ENCODE measurements around the gene SLAMF1. TPM values are rescaled to one million over a fixed set of nuclear protein-coding genes. Genes with fewer than 3 reads are reported as not detected.

SLAMF1 gene
- total and polyA plus RNA-seq, 4 donors: 0.09 to 1.1 (median 0.17) TPM

GRCh38 chr1:160636076-160636475, 10.8 kb downstream of the SLAMF1 start:
- Histone ChIP-seq H3K4me3 (ENCODE audit: low read depth in 1 of 3, low read length in 3 of 3) (no peak overlapping the region), H3K9ac (ENCODE audit: low read depth in 1 of 2, low read length in 2 of 2) (no peak overlapping the region), H3K36me3 (ENCODE audit: control insufficient read depth in 4 of 4, insufficient read depth in 3 of 4, low read depth in 1 of 4, low read length in 3 of 4) (no peaks in the 10 kb centered on the region), H3K4me1 (ENCODE audit: control insufficient read depth in 4 of 4, insufficient read depth in 4 of 4, low read length in 3 of 4) (peaks cover 7 to 20% (median 20%) of the 10 kb centered on the region in 4 donors), H3K27me3 (ENCODE audit: control insufficient read depth in 4 of 4, insufficient read depth in 4 of 4, low read length in 3 of 4) (no peaks in the 10 kb centered on the region), H3K9me3 (ENCODE audit: control insufficient read depth in 4 of 4, low read length in 3 of 4) (no peaks in the 10 kb centered on the region), H3K27ac (ENCODE audit: low read depth in 1 of 2, low read length in 2 of 2) (no peak overlapping the region)
- no peak for DNase-seq (ENCODE audit: low spot score)
- no peak for TF ChIP-seq TAF1 (conservative IDR thresholded peaks at IDR 0.05)
- WGBS: 87% methylated on average over 4 of the region's 4 CpGs

DNA sequence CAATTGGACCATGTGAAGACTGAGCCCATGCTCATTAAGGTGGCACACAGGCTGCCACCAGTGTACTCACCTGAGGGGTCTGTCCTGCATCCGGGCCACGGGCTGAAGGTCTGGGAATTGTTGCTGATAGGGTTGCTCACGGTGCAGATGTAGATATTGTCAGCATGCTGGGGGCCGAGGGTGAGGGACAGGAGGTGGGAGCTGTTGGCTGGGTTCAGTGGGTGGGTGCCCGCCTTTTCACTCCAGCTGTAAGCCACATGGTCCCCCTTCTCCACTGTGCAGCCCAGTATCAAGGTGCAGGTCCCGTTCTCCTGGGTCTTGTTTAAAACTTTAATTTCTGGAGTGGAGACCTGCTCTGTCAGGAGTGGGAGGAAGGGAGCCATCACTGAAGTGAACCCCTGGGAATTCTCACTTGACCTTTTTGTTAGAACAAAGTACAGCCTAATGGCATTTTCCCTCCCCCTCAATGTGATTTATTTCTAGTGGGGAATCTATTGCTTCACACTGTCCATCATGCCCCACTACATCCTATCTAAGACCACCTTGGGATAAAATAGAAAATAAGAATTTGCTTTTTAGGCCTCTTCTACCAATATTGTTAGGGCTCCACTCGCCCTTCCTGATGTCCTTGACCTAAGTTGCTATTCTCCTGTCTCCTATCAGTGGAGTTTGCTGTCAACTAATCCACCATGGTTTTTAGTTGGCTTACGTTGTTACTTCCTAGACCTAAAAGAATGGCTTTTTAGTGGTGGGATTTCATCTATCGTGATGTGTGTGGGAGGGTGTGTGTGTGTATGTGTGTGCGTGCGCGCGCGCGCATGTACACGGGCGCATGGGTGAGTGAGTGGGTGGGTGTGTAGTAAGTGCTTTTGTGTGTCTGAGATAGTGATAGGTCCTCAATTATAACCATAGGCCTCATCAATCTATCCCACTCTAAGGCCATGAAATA, 12.0 kb downstream of the SLAMF1 start:
- no peak for DNase-seq (ENCODE audit: low spot score)
- 94% methylated on average over 17 of the region's 17 CpGs for WGBS
- no peak overlapping the region for H3K4me3 ChIP-seq (ENCODE audit: low read depth in 1 of 3, low read length in 3 of 3)
- no peak overlapping the region for H3K9ac ChIP-seq (ENCODE audit: low read depth in 1 of 2, low read length in 2 of 2)
- no peaks in the 10 kb centered on the region for H3K9me3 ChIP-seq (ENCODE audit: control insufficient read depth in 4 of 4, low read length in 3 of 4)
- peaks cover 7 to 20% (median 19%) of the 10 kb centered on the region in 4 donors for H3K4me1 ChIP-seq (ENCODE audit: control insufficient read depth in 4 of 4, insufficient read depth in 4 of 4, low read length in 3 of 4)
- H3K27ac ChIP-seq (ENCODE audit: low read depth in 1 of 2, low read length in 2 of 2): no peak overlapping the region
- TF ChIP-seq JUND (IDR thresholded peaks at IDR 0.05) (no peak), NR2F2 (IDR thresholded peaks at IDR 0.05) (no peak), RXRA (IDR thresholded peaks at IDR 0.05) (no peak), EGR1 (IDR thresholded peaks at IDR 0.05; ENCODE audit: low read depth in 2 of 2) (no peak), SP1 (IDR thresholded peaks at IDR 0.05) (no peak), TAF1 (conservative IDR thresholded peaks at IDR 0.05) (no peak), HNF4G (IDR thresholded peaks at IDR 0.05) (no peak)
- TF ChIP-seq, protein P1, sequence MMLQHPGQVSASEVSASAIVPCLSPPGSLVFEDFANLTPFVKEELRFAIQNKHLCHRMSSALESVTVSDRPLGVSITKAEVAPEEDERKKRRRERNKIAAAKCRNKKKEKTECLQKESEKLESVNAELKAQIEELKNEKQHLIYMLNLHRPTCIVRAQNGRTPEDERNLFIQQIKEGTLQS (IDR thresholded peaks at IDR 0.05): no peak
- no peaks in the 10 kb centered on the region for H3K36me3 ChIP-seq (ENCODE audit: control insufficient read depth in 4 of 4, insufficient read depth in 3 of 4, low read depth in 1 of 4, low read length in 3 of 4)
- no peaks in the 10 kb centered on the region for H3K27me3 ChIP-seq (ENCODE audit: control insufficient read depth in 4 of 4, insufficient read depth in 4 of 4, low read length in 3 of 4)

DNA sequence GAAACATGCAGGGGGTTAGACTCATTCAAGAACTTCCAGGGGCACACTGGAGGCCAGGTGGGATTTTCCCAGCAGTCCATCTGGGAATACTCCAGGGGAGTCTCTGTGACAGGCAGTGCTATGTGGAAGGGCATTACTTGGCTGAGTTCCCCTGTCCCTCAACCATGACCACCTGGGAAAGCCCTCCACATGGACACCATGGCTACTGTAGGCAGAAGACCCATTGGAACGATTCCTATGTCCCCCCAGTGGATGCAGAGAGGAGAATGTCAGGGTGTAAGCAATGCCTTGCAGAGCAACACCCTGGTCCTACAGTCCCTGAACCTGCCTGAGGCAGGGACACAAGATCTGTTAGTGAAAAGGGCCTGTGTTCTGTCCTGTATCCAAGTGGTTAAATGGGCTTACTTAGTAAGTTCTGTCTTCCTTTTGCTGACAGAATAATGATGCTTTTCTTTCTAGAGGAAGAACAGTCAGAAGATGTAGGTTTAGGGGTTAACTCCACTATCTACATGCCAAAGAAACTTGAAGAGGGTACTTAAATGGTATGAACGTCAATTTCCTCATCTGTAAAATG, 13.4 kb downstream of the SLAMF1 start:
- no peak for DNase-seq (ENCODE audit: low spot score)
- no peaks in the 10 kb centered on the region for H3K9me3 ChIP-seq (ENCODE audit: control insufficient read depth in 4 of 4, low read length in 3 of 4)
- no peak overlapping the region for H3K9ac ChIP-seq (ENCODE audit: low read depth in 1 of 2, low read length in 2 of 2)
- H3K27ac ChIP-seq (ENCODE audit: low read depth in 1 of 2, low read length in 2 of 2): no peak overlapping the region
- TF ChIP-seq HNF4A (conservative IDR thresholded peaks at IDR 0.05): no peak
- TF ChIP-seq HNF4G (IDR thresholded peaks at IDR 0.05): no peak
- TF ChIP-seq RXRA (IDR thresholded peaks at IDR 0.05): no peak
- TF ChIP-seq YY1 (IDR thresholded peaks at IDR 0.05): no peak
- 67% methylated on average over 2 of the region's 2 CpGs for WGBS
- no peaks in the 10 kb centered on the region for H3K27me3 ChIP-seq (ENCODE audit: control insufficient read depth in 4 of 4, insufficient read depth in 4 of 4, low read length in 3 of 4)
- H3K36me3 ChIP-seq (ENCODE audit: control insufficient read depth in 4 of 4, insufficient read depth in 3 of 4, low read depth in 1 of 4, low read length in 3 of 4): no peaks in the 10 kb centered on the region
- H3K4me1 ChIP-seq (ENCODE audit: control insufficient read depth in 4 of 4, insufficient read depth in 4 of 4, low read length in 3 of 4): peaks cover 0 to 7% (median 5%) of the 10 kb centered on the region in 4 donors
- no peak overlapping the region for H3K4me3 ChIP-seq (ENCODE audit: low read depth in 1 of 3, low read length in 3 of 3)

GRCh38 chr1:160631983-160632625, 14.7 kb downstream of the SLAMF1 start:
- TF ChIP-seq JUND (IDR thresholded peaks at IDR 0.05): no peak
- TF ChIP-seq RAD21 (IDR thresholded peaks at IDR 0.05): no peak
- no peak for TF ChIP-seq YY1 (IDR thresholded peaks at IDR 0.05)
- no peak for TF ChIP-seq SP1 (IDR thresholded peaks at IDR 0.05)
- 87% methylated on average over 6 of the region's 6 CpGs for WGBS
- H3K9ac ChIP-seq (ENCODE audit: low read depth in 1 of 2, low read length in 2 of 2): no peak overlapping the region
- no peak for DNase-seq (ENCODE audit: low spot score)
- H3K4me3 ChIP-seq (ENCODE audit: low read depth in 1 of 3, low read length in 3 of 3): no peak overlapping the region
- no peaks in the 10 kb centered on the region for H3K9me3 ChIP-seq (ENCODE audit: control insufficient read depth in 4 of 4, low read length in 3 of 4)
- no peaks in the 10 kb centered on the region for H3K27me3 ChIP-seq (ENCODE audit: control insufficient read depth in 4 of 4, insufficient read depth in 4 of 4, low read length in 3 of 4)
- H3K27ac ChIP-seq (ENCODE audit: low read depth in 1 of 2, low read length in 2 of 2): no peak overlapping the region
- H3K36me3 ChIP-seq (ENCODE audit: control insufficient read depth in 4 of 4, insufficient read depth in 3 of 4, low read depth in 1 of 4, low read length in 3 of 4): no peaks in the 10 kb centered on the region
- H3K4me1 ChIP-seq (ENCODE audit: control insufficient read depth in 4 of 4, insufficient read depth in 4 of 4, low read length in 3 of 4): no peaks in the 10 kb centered on the region
